SK-N-SH (cell line): ENCODE results near the gene IDH3A. TPM values are rescaled to one million over a fixed set of nuclear protein-coding genes. Genes with fewer than 3 reads are reported as not detected.

Experiments used
- CTCF ChIA-PET: fragments of 300-600, 350-600 bp; formaldehyde crosslinking; extraction: SDS; loops from one replicate; lab custom pipeline; 2021; lab: Yijun Ruan, JAX
- POLR2A ChIA-PET: fragments of 350-600 bp; sonication (Branson Sonifier 250); formaldehyde crosslinking; extraction: SDS; loops from one replicate; lab custom pipeline; 2020; ENCODE audit warnings: antibody characterized with exemption, inconsistent platforms; lab: Yijun Ruan, JAX
- DNase-seq: peaks from one replicate; pipeline ENCODE4 v3.0.0; 2012
- H2AFZ ChIP-seq: fragments of 200-600 bp; sonication (generic); 2 replicates; pipeline ENCODE4 v1.8.1; 2016; ENCODE audit warnings: antibody characterized with exemption, mild to moderate bottlenecking, low read depth
- H3F3A ChIP-seq: fragments of 200-600 bp; sonication (generic); replicated peaks from 2 replicates; pipeline ENCODE3; 2016; ENCODE audit warnings: antibody characterized with exemption, mild to moderate bottlenecking; ENCODE audit not compliant: insufficient read depth
- H3K27ac ChIP-seq, 2 experiments: fragments of 200-500 bp in 1 of 2; fragments of 200-600 bp in 1 of 2; sonication (Bioruptor generic) in 1 of 2; sonication (generic), shearing (Covaris generic) in 1 of 2; 2 replicates each; pipeline versions ENCODE4 v1.5.1 to v1.6.1; 2014 to 2016; ENCODE audit warnings: low read depth in 2 of 2, inconsistent platforms in 1 of 2, low read length in 1 of 2, mild to moderate bottlenecking in 1 of 2, mixed read lengths in 1 of 2
- H3K27me3 ChIP-seq: fragments of 200-600 bp; sonication (generic), shearing (Covaris generic); 2 replicates; pipeline ENCODE4 v1.6.1; 2016; ENCODE audit warnings: mixed run types; ENCODE audit not compliant: insufficient read depth
- H3K36me3 ChIP-seq, 2 experiments: fragments of 200-500 bp in 1 of 2; fragments of 200-600 bp in 1 of 2; sonication (Bioruptor generic) in 1 of 2; sonication (generic) in 1 of 2; replicated peaks in 1 of 2; 2 replicates each; pipeline versions ENCODE3 to v1.5.1; 2014 to 2016; ENCODE audit warnings: low read length in 1 of 2, mild to moderate bottlenecking in 1 of 2; ENCODE audit not compliant: insufficient read depth in 2 of 2, control insufficient read depth in 1 of 2
- H3K4me1 ChIP-seq, 2 experiments: fragments of 200-500 bp in 1 of 2; fragments of 200-600 bp in 1 of 2; sonication (Bioruptor generic) in 1 of 2; sonication (generic), shearing (Covaris generic) in 1 of 2; 2 replicates each; pipeline versions ENCODE4 v1.5.1 to v1.6.1; 2014 to 2016; ENCODE audit warnings: low read depth in 1 of 2, low read length in 1 of 2, mixed run types in 1 of 2; ENCODE audit not compliant: insufficient read depth in 2 of 2, control insufficient read depth in 1 of 2
- H3K4me2 ChIP-seq: fragments of 200-600 bp; sonication (generic), shearing (Covaris generic); 2 replicates; pipeline ENCODE4 v1.6.1; 2017; ENCODE audit warnings: mixed run types
- H3K4me3 ChIP-seq, 2 experiments: fragments of 200-500 bp in 1 of 2; fragments of 200-600 bp in 1 of 2; sonication (Bioruptor generic) in 1 of 2; sonication (generic), shearing (Covaris generic) in 1 of 2; 2 replicates each; pipeline versions ENCODE4 v1.5.1 to v1.8.1; 2014 to 2016; ENCODE audit warnings: low read depth in 2 of 2, inconsistent platforms in 1 of 2, low read length in 1 of 2, mild to moderate bottlenecking in 1 of 2, mixed read lengths in 1 of 2, moderate library complexity in 1 of 2
- H3K79me2 ChIP-seq: fragments of 200-600 bp; sonication (generic); 2 replicates; pipeline ENCODE4 v1.8.1; 2017; ENCODE audit warnings: mild to moderate bottlenecking; ENCODE audit not compliant: insufficient read depth
- H3K9ac ChIP-seq: fragments of 200-600 bp; sonication (generic); 2 replicates; pipeline ENCODE4 v1.6.1; 2017; ENCODE audit warnings: mixed run types
- H3K9me2 ChIP-seq: fragments of 200-600 bp; sonication (generic); 2 replicates; pipeline ENCODE4 v1.6.1; 2017; ENCODE audit warnings: mixed run types
- H3K9me3 ChIP-seq: fragments of 200-600 bp; sonication (generic); 2 replicates; pipeline ENCODE4 v1.6.1; 2017; ENCODE audit warnings: mixed run types, mild to moderate bottlenecking, moderate library complexity
- H4K20me1 ChIP-seq: fragments of 200-600 bp; sonication (generic); 2 replicates; pipeline ENCODE4 v1.6.1; 2017; ENCODE audit warnings: mild to moderate bottlenecking, mixed run types; ENCODE audit not compliant: insufficient read depth
- CHD2 ChIP-seq: fragments of 150-350 bp; IDR thresholded peaks from 2 replicates; pipeline ENCODE4 v1.6.1; 2018; ENCODE audit warnings: low read length; ENCODE audit not compliant: partially characterized antibody
- CTCF ChIP-seq: fragments of 200-600 bp; sonication (generic); IDR thresholded peaks from 2 replicates; pipeline ENCODE4 v1.6.1; 2017; ENCODE audit warnings: antibody characterized with exemption, mild to moderate bottlenecking, moderate library complexity
- ELF1 ChIP-seq: IDR thresholded peaks from 2 replicates; pipeline ENCODE4 v1.4.0; 2012
- EP300 ChIP-seq, 2 experiments: IDR thresholded peaks; 2 replicates each; pipeline versions ENCODE4 v1.4.0 to v1.6.1; 2012; ENCODE audit warnings: borderline replicate concordance in 1 of 2, low read depth in 1 of 2, low read length in 1 of 2
- FOXJ3 ChIP-seq: sonication (generic); formaldehyde crosslinking; IDR thresholded peaks from 2 replicates; pipeline ENCODE4 v1.5.1; 2020; ENCODE audit warnings: mild to moderate bottlenecking, missing genetic modification reagents
- FOXM1 ChIP-seq: IDR thresholded peaks from 2 replicates; pipeline ENCODE4 v1.4.0; 2012; ENCODE audit warnings: low read depth, mild to moderate bottlenecking
- GABPA ChIP-seq: IDR thresholded peaks from 2 replicates; pipeline ENCODE4 v1.4.0; 2012; ENCODE audit warnings: low read depth, mild to moderate bottlenecking
- IRF3 ChIP-seq: fragments of 150-350 bp; IDR thresholded peaks from 2 replicates; pipeline ENCODE4 v1.6.1; 2016; ENCODE audit warnings: mild to moderate bottlenecking, low read depth, low read length
- JUND ChIP-seq: IDR thresholded peaks from 2 replicates; pipeline ENCODE4 v1.4.0; 2012
- NFIC ChIP-seq: IDR thresholded peaks from 2 replicates; pipeline ENCODE4 v1.4.0; 2012; ENCODE audit warnings: borderline replicate concordance
- POLR2AphosphoS5 ChIP-seq: IDR thresholded peaks from 2 replicates; pipeline ENCODE4 v1.6.1; 2012; ENCODE audit warnings: low read depth, low read length
- RXRA ChIP-seq: IDR thresholded peaks from 2 replicates; pipeline ENCODE4 v1.4.0; 2012; ENCODE audit warnings: low read depth, mild to moderate bottlenecking, borderline replicate concordance
- TCF12 ChIP-seq: IDR thresholded peaks from 2 replicates; pipeline ENCODE4 v1.4.0; 2012
- USF1 ChIP-seq: IDR thresholded peaks from 2 replicates; pipeline ENCODE4 v1.4.0; 2012; ENCODE audit warnings: low read depth, borderline replicate concordance
- USF2 ChIP-seq: fragments of 150-350 bp; IDR thresholded peaks from 2 replicates; pipeline ENCODE4 v1.6.1; 2017; ENCODE audit warnings: antibody characterized with exemption, low read length, low read depth, borderline replicate concordance
- WGBS: methylation state at CpG from one replicate; pipeline ENCODE4 v1.1.6; 2017; ENCODE audit warnings: low lambda C conversion rate; 5-methylcytosine and 5-hydroxymethylcytosine counted together
- polyA plus RNA-seq, 3 experiments: library from polyadenylated mRNA; depleted of rRNA; stranded (reverse); fragments of >200 nt; gene quantifications; 2 replicates each; pipeline ENCODE4 v1.2.3, GENCODE V29; 2012
- TF ChIP-seq, protein P1 (sequence below): IDR thresholded peaks from 2 replicates; pipeline ENCODE4 v1.6.1; 2012; ENCODE audit warnings: mild to moderate bottlenecking, low read depth, low read length, moderate library complexity

IDH3A gene
- polyA plus RNA-seq, 1 of the 3 experiments (the other 2 are of a cell fraction): 33.2 TPM

- Histone ChIP-seq H3K36me3 (peaks cover 0 to 3% of the 10 kb centered on the region in 2 experiments), H3K27ac (peak overlapping the region; percentile 41 to 54), H3K4me3 (peak overlapping the region; percentile 61 to 77), H2AFZ (peak overlapping the region; percentile 86), H3K27me3 (no peaks in the 10 kb centered on the region), H4K20me1 (no peaks in the 10 kb centered on the region), H3K9me2 (no peaks in the 10 kb centered on the region), H3K9me3 (no peaks in the 10 kb centered on the region), H3F3A (no peaks in the 10 kb centered on the region), H3K9ac (peak overlapping the region; percentile 84), H3K79me2 (peaks cover 45% of the 10 kb centered on the region), H3K4me1 (peaks cover 7 to 12% of the 10 kb centered on the region in 2 experiments), H3K4me2 (peak overlapping the region; percentile 97)
- 10% methylated on average over 14 of the region's 14 CpGs for WGBS
- CTCF ChIA-PET: interaction anchor here (0.7 to 3.2 kb wide), 9 partner anchors 9 to 182 kb away, joined by 3 to 24 read pairs (median 5); partner anchors contain the start of gene CIB2
- POLR2A ChIA-PET: interaction anchor here (1.0 kb wide), 1 partner anchor 94 kb away, joined by 3 read pairs; no protein-coding TSS in a partner anchor
- no peak for TF ChIP-seq FOXM1
- no peak for TF ChIP-seq CHD2
- no peak for TF ChIP-seq FOXJ3 (CRISPR knock-in tag)
- no peak for TF ChIP-seq IRF3
- TF ChIP-seq NFIC: no peak
- TF ChIP-seq TCF12: no peak
- TF ChIP-seq JUND: no peak
- no peak for TF ChIP-seq USF2
- no peak for TF ChIP-seq EP300 (IDR thresholded peaks at IDR 0.05; ENCODE audit: borderline replicate concordance in 1 of 2, low read depth in 1 of 2, low read length in 1 of 2)
- no peak for TF ChIP-seq GABPA
- TF ChIP-seq ELF1: no peak
- DNase-seq: no peak
These were observed 632 bp upstream of the IDH3A start for GRCh38 chr15:78148392-78149067.

GRCh38 chr15:78149805-78150751 is 916 bp downstream of the IDH3A start:
- ChIA-PET CTCF (interaction anchor here (1.0 to 3.2 kb wide), 5 partner anchors 19 to 191 kb away, joined by 3 to 24 read pairs (median 8); partner anchors contain the start of gene CIB2), POLR2A (interaction anchor here (0.9 to 2.2 kb wide), 2 partner anchors 8 to 19 kb away, joined by 3 to 9 read pairs; partner anchors contain the start of gene CIB2)
- no peaks in the 10 kb centered on the region for H4K20me1 ChIP-seq
- H3K9me2 ChIP-seq: no peaks in the 10 kb centered on the region
- WGBS: 14% methylated on average over 12 of the region's 20 CpGs
- no peaks in the 10 kb centered on the region for H3F3A ChIP-seq
- no peaks in the 10 kb centered on the region for H3K27me3 ChIP-seq
- peak overlapping the region; percentile 75 for H3K9ac ChIP-seq
- no peak for DNase-seq
- no peaks in the 10 kb centered on the region for H3K9me3 ChIP-seq
- H3K79me2 ChIP-seq: peaks cover 57% of the 10 kb centered on the region
- peak overlapping the region; percentile 97 for H3K4me2 ChIP-seq
- peaks cover 7 to 12% of the 10 kb centered on the region in 2 experiments for H3K4me1 ChIP-seq
- H3K36me3 ChIP-seq: peaks cover 0 to 3% of the 10 kb centered on the region in 2 experiments
- peak overlapping the region; percentile 36 to 50; a peak in 2 of 4 replicates for H3K27ac ChIP-seq
- peak overlapping the region; percentile 61 to 77 for H3K4me3 ChIP-seq
- peak overlapping the region; percentile 54; the same call in 1 of the 2 replicates for H2AFZ ChIP-seq
- TF ChIP-seq, protein P1, sequence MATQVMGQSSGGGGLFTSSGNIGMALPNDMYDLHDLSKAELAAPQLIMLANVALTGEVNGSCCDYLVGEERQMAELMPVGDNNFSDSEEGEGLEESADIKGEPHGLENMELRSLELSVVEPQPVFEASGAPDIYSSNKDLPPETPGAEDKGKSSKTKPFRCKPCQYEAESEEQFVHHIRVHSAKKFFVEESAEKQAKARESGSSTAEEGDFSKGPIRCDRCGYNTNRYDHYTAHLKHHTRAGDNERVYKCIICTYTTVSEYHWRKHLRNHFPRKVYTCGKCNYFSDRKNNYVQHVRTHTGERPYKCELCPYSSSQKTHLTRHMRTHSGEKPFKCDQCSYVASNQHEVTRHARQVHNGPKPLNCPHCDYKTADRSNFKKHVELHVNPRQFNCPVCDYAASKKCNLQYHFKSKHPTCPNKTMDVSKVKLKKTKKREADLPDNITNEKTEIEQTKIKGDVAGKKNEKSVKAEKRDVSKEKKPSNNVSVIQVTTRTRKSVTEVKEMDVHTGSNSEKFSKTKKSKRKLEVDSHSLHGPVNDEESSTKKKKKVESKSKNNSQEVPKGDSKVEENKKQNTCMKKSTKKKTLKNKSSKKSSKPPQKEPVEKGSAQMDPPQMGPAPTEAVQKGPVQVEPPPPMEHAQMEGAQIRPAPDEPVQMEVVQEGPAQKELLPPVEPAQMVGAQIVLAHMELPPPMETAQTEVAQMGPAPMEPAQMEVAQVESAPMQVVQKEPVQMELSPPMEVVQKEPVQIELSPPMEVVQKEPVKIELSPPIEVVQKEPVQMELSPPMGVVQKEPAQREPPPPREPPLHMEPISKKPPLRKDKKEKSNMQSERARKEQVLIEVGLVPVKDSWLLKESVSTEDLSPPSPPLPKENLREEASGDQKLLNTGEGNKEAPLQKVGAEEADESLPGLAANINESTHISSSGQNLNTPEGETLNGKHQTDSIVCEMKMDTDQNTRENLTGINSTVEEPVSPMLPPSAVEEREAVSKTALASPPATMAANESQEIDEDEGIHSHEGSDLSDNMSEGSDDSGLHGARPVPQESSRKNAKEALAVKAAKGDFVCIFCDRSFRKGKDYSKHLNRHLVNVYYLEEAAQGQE: no peak
- no peak for TF ChIP-seq USF1
- TF ChIP-seq JUND: no peak
- no peak for TF ChIP-seq RXRA
- TF ChIP-seq ELF1: no peak
- no peak for TF ChIP-seq POLR2AphosphoS5
- TF ChIP-seq CTCF: no peak
